Measurements from ENCODE around the gene MACROD2. TPM values are rescaled to one million over a fixed set of nuclear protein-coding genes. Genes with fewer than 3 reads are reported as not detected.

The MACROD2 gene
- total and polyA plus RNA-seq, 9 donors, result 3.7 to 25.5 (median 7.8) TPM

DNA sequence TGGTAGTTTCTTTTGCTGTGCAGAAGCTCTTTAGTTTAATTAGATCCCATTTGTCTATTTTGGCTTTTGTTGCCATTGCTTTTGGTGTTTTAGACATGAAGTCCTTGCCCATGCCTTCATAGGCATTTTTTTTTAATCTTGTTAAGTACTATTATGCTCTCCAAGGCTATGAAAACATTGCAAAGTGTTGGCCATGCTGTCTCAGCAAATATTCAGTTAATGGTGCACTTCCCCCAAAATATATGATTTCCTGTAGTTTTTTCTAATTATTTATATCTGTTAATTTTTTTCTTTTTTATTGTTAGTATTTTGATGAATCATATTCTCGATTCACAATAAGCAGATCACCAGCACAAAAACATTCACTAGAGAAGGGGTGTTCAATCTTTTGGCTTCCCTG lies 1148.2 kb downstream of the MACROD2 start:
- intact Hi-C loops (cut with DNase I), result no loop called here
- no peak for TF ChIP-seq EP300 (IDR thresholded peaks at IDR 0.05)
- TF ChIP-seq, protein P1, sequence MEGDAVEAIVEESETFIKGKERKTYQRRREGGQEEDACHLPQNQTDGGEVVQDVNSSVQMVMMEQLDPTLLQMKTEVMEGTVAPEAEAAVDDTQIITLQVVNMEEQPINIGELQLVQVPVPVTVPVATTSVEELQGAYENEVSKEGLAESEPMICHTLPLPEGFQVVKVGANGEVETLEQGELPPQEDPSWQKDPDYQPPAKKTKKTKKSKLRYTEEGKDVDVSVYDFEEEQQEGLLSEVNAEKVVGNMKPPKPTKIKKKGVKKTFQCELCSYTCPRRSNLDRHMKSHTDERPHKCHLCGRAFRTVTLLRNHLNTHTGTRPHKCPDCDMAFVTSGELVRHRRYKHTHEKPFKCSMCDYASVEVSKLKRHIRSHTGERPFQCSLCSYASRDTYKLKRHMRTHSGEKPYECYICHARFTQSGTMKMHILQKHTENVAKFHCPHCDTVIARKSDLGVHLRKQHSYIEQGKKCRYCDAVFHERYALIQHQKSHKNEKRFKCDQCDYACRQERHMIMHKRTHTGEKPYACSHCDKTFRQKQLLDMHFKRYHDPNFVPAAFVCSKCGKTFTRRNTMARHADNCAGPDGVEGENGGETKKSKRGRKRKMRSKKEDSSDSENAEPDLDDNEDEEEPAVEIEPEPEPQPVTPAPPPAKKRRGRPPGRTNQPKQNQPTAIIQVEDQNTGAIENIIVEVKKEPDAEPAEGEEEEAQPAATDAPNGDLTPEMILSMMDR (IDR thresholded peaks at IDR 0.05), result no peak
- TF ChIP-seq POLR2A (IDR thresholded peaks at IDR 0.05), result no peak
- DNase-seq, result no peak
- 92 to 95% (median 95%) methylated on average over 1 of the region's 1 CpG for WGBS, 3 donors
- Histone ChIP-seq H3K27me3 (no peaks in the 10 kb centered on the region), H3K9me3 (no peaks in the 10 kb centered on the region), H3K4me3 (no peak overlapping the region), H3K36me3 (no peaks in the 10 kb centered on the region), H3K4me1 (ENCODE audit: insufficient read depth) (peaks cover 4% of the 10 kb centered on the region), H3K27ac (no peak overlapping the region)

DNA sequence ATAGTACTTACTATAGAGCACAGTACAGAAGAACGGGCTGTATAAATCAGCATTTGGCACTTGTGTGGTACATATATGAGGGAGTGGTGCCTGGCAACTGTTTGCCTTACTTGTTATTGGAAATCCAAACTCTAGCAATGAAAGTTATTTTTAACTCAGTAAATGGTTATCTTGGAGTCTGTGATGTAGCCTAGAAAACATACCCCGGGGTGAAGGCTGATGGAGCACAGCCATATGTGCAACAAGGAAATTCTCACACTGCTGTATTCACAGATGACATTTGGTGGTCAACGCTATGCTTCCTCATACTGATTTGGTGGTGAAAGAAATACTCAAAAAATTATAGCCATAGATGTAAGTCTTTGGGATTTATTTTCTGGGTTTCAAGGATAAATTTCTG lies 1149.6 kb downstream of the MACROD2 start:
- 13 to 38% (median 20%) methylated on average over 3 of the region's 3 CpGs for WGBS, 3 donors
- Histone ChIP-seq H3K27ac (no peak overlapping the region), H3K27me3 (no peaks in the 10 kb centered on the region), H3K36me3 (no peaks in the 10 kb centered on the region), H3K4me3 (no peak overlapping the region), H3K4me1 (ENCODE audit: insufficient read depth) (peaks cover 4% of the 10 kb centered on the region), H3K9me3 (no peaks in the 10 kb centered on the region)
- DNase-seq, result no peak
- intact Hi-C loops (cut with DNase I), result no loop called here
- TF ChIP-seq POLR2A (IDR thresholded peaks at IDR 0.05), result no peak
- TF ChIP-seq, protein P1 (IDR thresholded peaks at IDR 0.05), result no peak

DNA sequence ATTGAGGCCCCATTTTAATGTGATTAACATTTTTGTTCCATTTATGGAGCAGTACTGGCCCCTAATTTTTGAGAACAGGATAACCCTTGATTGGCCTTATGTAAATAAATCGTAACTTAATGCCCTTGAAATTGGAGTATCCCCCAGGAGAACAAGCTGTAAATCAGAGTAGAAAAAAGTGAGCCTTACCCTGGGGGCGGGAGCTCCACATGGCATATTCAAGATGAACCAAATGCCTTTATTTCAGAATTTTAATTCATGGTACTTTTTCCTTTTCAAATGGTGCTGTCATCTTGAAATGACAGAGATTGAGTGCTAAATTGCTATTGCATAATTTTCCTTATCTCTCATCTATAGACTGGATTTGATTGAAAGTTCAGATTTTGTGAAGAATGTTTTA lies 1151.6 kb downstream of the MACROD2 start:
- no peaks in the 10 kb centered on the region for H3K9me3 ChIP-seq
- WGBS, 3 donors, result 70 to 76% (median 74%) methylated on average over 2 of the region's 2 CpGs
- peaks cover 4% of the 10 kb centered on the region for H3K4me1 ChIP-seq (ENCODE audit: insufficient read depth)
- no peaks in the 10 kb centered on the region for H3K27me3 ChIP-seq
- intact Hi-C loops (cut with DNase I), result no loop called here
- DNase-seq, result no peak
- H3K27ac ChIP-seq, result no peak overlapping the region
- no peaks in the 10 kb centered on the region for H3K36me3 ChIP-seq
- TF ChIP-seq, protein P1 (IDR thresholded peaks at IDR 0.05), result no peak
- TF ChIP-seq EP300 (IDR thresholded peaks at IDR 0.05) (no peak), POLR2A (IDR thresholded peaks at IDR 0.05) (no peak)
- no peak overlapping the region for H3K4me3 ChIP-seq

DNA sequence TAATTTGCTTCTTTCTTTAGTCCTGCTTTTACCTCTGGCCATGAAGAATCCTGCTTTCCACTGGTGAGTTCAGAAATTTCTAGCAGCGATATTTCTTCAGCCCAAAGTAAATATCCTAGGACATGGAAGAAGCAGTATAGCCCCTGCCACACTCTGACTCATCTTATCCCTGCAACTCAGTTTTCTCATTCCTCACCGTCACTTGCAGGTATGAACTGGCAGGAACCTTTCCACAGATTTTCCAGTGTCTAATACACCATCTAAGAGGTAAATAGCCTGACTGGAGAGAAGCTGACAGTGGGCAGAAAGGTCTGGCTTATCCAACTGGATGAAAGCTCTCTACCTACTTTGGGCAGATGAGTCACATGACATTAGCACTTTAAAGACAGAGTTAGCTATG lies 1158.8 kb downstream of the MACROD2 start:
- DNase-seq, result no peak
- intact Hi-C loops (cut with DNase I), result no loop called here

More for the DNA sequence above, 1158.8 kb downstream of the MACROD2 start:
- Histone ChIP-seq H3K36me3 (no peaks in the 10 kb centered on the region), H3K27me3 (no peaks in the 10 kb centered on the region), H3K4me1 (ENCODE audit: insufficient read depth) (no peaks in the 10 kb centered on the region), H3K4me3 (no peak overlapping the region), H3K27ac (no peak overlapping the region), H3K9me3 (no peaks in the 10 kb centered on the region)
- WGBS, 3 donors, result 73 to 97% (median 92%) methylated on average over 2 of the region's 2 CpGs
- TF ChIP-seq POLR2A (IDR thresholded peaks at IDR 0.05) (no peak), EP300 (IDR thresholded peaks at IDR 0.05) (no peak)
- TF ChIP-seq, protein P1 (IDR thresholded peaks at IDR 0.05), result no peak

All from ovary (tissue), 9 donors.